Stimulated activated CD4-positive, alpha-beta T cell treated with anti-CD3 and anti-CD28 coated beads, Interleukin-1b, Interleukin-23, amount 100 ng/mL, for 1 hour (primary cell): Measurements from ENCODE around the gene PTPRB.

Source experiments
- DNase-seq, 2 donors: peaks; one replicate each; pipeline ENCODE4 v3.0.0-alpha.2; 2020; ENCODE audit warnings: low read depth in 2 of 2

PTPRB gene

DNA sequence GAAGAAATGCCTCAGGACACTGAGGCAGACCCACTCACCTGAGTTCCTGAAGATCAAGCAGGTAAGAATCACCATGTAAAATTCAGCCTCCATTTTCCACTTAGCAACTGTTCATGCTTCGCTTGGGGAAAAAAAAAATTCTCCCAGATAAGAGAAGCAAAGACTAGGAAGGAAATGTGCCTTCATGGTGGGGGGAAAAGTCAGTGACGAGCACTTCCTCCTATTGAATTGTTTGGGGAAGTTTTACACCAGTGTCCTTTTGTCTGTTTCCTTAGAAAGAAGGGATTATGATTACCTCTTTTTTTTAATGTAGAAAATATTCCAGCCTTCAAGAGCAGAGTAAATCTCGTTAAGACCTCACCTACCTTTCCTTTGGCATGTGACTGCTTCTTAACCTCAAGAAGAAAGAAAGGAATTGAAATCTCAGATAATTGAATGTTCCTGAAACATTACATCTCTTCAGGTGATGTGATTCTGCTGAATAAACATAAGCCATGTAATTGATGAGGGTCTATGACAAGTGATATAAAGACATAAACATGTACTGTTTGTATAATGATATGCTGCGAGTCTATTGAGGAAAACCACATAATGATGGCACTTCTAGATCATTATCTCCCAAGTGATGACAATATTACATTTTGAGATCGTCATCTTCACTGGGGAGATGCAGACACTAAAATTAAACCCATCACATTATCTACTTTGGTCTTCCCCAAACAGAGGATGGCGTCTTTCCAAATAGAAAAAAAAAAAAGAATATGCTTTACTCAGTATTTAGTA, at the start of gene PTPRB:
PTPRB (minus strand) TSS at position 127 of the 783 bp plus-strand sequence; CDS start at position 93, 34 bp downstream.
- DNase-seq, result no peak

DNA sequence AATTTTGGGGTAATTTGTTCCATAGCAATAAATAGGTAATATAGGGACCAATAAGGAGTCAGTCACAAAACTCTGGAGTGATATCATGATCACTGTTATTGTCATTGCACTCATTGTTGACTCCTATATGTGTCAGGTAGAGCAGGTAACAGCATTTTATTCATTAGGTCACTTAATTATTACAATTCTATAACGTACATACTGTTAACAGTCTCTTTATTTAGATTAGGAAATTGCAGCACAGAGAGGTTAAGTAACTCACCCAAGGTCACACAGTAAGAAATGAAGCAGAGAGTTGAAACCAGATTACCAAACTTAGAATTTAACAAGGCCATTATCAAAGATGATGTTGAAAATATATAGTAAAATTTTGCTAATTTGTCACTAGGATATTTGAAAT, 49.7 kb upstream of the PTPRB start:
- DNase-seq, result no peak

DNA sequence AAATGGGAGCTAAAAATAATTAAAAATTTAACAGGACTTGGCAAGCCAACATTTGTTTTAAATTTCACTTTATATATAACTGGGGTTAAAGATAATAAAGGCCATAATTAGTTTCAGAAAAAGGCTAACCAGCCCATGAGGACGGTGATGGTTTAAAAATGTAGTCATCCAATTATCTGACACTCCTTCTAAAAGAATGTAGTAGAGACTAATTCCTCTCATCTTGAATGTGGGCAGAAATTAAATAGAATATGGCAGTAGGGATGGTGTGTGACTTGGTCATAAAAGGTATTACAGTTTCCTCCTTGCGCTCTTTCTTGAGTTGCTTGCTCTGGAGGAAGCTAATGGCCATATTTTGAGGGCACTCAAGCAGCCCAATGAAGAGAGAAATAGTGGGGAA, 49.1 kb upstream of the PTPRB start:
- no peak for DNase-seq

DNA sequence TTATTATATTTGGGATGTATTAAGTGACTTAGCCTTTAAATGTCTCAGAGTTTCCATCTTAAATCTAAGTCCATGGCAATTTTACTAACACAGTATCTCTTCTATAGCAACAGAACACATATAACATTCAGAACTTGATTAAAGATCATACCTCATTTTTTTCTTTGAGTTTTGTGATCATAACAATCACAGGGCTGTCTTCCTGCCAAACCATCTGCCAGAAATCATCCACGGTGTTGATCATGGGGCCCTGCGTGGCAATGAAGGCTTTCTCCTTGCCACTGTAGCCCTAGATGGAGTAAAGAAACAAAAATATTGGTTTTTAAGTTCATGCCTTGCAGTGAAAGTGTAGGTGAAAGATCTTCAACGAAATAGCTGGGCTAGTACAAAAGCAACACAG, 46.7 kb upstream of the PTPRB start:
- no peak for DNase-seq

DNA sequence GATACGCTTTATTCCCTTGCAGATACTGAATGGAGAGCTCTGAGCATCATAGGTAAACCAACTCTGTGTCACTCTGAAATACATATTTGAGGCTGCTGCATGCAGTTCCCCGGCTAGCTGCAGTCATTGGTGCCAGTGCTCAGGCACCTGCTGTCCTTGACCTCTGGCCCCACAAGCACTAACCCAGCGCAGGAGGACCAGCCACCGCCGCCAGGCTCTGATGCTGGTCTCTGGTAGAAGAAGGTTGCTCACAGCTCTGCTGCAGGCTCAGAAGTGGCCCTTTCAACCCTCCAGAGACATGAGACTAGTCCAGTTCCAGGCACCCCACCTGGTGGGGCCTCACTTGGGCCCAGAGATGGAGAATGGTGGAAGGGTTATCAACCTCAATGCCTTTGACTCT, 34.5 kb upstream of the PTPRB start:
- no peak for DNase-seq

DNA sequence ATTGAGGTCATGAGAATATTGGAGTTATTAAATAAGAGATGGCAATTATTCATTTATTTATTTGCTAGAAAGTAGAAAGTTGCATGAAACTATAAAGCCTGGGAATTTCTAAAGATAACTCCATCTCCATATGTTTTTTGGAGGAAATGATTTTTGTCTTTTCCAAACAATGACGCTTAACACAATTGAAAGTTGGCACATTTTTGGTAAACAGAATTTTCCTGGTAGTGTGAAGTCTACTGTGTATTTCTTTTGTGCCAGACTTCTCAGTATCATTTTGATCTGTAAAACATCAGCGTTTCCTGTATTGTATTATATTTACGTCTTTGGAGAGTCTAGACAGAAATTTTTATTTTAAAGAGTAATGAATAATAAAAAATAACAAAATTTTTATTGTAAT, 33.7 kb upstream of the PTPRB start:
- no peak for DNase-seq

DNA sequence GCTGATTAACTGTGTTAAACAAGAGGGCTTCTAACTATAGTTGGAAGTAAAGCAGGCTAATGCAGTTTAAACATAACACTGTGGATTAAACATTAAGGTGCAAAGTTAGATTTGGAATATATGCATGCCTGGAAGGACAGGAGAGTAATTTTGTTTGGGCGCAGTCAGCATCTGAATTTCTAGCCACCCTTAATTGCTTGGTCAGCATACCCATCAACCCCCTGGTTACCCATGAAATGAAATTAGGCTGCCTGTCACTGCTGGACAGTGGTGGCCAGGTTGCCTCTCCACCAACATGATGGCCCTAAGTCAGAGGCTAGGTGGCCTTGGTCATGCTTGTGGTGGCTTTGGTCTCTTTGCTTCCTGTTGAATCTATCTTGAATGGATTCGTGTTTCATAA, 30.0 kb upstream of the PTPRB start:
- DNase-seq, result no peak

DNA sequence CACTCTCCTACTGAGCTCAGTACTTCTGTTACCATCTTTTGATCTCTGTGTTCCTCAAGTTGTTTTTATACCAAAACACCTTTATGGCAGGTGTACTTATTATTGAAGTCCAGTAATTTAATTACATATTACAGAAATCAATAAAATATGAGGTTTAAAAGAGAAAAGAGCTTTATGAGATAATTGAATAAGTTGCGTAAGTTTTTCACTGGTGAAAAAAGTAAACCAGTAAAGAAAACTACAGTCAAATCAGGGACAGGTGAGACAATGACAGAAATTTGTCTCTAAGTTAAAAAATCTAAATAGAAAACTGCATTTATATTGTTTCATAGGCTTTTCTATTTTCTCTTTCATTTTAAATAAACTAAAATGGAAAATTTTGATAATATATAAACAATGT, 29.1 kb upstream of the PTPRB start:
- no peak for DNase-seq

DNA sequence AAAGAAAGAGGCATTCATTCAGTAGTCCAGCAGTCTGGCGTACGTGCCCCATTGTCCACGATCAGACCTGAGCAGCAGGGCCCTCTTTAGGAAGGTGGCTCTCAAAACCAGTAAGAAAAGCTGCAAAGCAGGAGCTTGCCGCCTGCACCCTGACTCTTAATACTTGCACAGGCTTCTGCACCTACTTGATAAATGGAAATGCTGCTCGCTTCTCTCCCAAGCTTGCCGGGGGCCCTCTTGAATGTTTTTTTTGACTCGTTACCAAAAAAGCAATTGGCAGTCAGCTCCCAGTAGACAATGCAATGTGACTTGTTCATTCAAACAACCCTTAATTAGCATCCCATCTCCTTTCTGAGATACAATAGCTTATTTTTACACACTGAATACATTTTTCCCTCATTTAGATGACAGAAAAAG, 27.2 kb upstream of the PTPRB start:
- no peak for DNase-seq

DNA sequence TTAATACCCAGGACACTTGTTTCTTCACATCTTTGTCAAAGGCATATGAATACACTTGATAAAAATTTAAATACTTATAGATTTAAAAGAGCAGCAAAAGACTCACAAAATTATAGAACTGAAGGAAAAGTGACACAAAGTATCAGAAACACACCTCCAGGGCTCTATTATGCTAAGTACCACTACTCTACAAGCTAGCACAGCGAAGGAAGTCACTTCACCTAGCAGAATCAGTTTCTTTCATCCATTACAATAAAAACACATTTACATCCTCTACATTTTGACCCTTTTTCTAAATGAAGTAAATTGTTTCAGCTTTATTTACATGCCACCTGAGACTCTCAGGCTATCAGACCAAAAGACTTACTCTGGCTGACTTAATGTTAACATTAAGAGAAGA, 26.6 kb upstream of the PTPRB start:
- DNase-seq, result no peak

DNA sequence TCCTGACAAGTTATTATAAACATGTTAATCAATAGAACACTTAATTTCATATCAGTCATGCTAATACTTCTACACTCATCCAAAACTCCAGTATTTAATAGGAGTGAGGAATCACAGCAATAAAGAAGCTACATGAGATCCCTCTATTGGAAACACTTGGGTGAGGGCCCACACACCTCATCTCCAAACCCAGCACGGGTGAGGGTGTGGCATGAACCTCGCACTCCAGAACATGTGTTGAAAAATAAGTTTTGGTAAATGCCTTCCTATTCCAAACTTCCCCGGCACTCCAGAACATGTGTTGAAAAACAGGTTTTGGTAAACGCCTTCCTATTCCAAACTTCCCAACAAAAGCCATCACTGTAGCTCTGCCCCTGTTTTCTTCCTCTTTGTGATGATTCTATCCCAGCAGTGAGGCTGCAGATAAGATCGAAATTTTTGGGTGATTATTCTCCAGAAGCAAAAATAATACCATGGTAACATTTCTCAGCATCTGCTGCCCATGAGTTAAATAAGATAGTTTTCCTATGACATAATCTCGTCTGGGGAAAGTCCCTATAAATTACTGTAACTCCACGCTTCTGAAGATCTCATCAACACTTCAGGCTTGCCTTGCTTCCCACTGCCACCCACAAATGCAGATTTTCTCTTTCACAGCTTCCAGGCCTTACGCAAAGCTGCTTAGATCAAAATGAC, 24.4 kb upstream of the PTPRB start:
- no peak for DNase-seq

DNA sequence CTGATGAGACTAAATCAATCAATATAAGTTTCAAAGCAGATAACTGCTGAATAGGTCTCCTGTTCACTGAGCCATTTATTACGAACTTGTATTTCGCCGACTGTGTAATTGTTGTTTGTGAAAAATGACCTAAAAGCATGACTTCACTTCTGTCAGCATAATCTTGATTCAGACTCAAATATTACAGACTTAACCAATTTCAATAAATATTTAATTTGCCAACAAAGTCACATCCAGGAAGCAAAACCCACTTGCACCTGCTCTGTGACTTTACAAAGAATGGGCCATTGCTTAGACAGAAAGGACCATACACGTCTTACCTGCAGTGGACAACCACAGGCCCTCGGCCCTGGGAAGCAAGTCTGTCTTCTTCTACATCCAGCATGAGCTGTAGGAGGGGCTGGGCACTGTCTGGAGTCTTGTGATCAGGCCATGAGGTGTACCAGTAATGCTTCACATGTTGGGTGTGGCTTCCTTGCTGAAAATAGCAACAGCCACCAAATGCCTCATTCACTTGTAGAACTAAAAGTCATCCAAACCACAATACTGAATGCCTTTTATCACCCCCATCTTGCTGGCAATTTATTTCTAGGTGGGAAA, 23.5 kb upstream of the PTPRB start:
- no peak for DNase-seq

DNA sequence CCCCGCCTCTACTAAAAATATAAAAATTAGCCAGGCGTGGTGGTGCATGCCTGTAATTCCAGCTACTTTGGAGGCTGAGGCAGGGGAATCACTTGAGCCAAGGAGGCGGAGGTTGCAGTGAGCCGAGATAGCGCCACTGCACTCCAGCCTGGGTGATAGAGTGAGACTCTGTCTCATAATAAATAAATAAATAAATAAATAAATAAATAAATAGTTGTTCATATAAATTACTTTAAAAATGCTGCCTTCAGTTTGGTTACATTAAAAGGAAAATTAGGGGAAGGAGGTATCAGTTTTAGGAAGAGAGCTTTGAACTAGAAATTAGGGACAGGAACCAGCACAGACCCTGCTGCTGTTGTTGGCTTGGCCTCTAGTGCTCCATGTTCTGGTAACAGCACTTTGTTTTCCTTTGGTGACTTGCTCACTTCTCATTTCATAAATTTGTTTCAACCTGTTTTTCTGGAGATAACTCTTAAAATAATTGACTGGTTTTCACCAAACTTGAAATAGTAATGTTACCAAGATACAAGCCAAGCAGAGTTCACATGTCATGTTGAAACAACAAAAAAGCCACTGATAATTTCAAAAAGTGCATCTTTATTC, 22.9 kb upstream of the PTPRB start:
- DNase-seq, result no peak

DNA sequence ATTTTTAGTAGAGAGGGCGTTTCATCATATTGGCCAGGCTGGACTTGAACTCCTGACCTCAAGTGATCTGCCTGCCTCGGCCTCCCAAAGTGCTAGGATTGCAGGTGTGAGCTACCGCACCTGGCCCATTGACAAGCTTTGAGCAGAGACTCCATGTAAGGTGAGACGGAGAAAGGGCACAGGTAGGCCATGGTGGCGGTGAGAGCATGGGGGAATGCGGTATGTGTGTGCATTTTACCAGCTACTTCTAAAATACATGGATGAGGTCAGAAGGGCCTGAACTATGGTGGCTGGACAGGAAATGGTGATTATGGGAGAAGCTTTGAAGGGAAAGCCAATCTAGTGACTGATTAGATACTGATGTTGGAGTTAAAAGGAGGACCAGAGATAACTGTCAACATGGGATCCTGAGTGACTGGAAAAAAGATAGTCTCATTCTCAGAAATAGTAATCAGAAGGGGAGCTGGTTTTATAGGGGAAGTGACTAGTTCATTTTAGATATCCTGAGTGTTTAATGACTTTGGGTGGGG, 21.9 kb upstream of the PTPRB start:
- no peak for DNase-seq

DNA sequence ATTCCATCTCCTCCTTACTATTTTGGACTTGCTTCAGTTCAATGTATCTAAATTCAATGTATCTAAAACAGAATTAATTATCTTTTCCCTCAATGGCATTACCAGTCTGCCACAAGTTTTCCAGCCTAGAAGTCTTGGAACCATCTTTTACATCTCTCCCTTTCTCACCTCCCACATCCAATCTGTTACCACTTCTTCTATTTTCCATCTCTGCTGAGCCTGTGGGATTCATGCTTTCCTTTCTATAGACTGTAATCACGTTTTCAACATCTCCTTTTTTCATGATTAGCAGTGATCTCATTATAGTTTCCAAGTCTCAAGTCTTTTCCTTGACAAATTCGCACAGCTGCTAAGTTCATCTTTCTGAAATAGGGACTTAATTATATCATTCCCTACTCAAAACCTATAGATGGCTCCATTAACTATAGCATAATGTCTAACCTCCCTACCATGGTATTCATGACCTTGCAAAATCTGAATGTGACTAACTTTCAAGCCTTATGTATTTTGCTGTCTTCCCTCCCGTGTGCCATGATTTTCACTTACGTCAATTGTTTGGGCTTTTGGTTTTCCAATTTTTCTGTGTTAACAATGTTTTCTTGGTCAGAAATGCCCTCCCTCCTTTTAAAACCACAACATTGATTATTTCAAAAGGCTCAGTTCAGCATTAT, 20.5 kb upstream of the PTPRB start:
- DNase-seq, result no peak

DNA sequence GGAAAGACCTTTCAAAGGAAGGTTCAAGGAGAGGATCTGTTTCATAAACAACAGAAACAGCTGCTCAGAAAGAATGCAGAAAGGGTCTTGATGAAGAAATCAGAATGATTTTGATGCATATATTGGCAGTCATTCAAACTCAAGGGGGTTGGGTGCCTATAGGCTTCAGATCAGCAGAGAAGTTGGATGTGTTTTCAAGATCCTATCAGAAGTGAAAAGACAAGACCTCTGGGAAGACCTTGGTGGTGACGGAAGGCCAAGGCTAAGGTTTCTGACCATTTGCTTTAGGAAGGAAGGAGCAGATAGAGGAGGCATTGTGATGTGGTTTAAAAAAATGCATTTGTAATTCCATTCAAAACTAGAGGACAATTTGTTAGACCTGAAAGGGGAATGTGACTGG, 15.2 kb upstream of the PTPRB start:
- no peak for DNase-seq

DNA sequence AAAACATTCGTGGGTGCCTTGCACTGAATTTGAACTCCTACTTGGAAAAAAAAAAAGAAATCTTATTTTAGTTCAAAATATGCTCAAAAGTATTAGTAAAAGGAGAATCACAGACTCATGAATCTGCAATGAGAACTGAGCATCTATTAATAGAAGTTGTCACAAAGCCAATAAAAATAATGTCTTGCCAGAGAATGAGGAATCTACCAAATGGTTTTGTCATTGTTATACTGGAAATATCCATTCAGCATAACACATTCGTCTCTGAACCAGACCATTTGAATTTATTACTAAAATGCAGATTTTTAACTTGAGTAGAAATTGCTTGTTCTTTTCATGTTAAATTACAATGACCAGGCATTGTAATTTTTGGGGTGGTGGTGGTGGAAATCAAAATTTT, 11.6 kb upstream of the PTPRB start:
- DNase-seq, result no peak

DNA sequence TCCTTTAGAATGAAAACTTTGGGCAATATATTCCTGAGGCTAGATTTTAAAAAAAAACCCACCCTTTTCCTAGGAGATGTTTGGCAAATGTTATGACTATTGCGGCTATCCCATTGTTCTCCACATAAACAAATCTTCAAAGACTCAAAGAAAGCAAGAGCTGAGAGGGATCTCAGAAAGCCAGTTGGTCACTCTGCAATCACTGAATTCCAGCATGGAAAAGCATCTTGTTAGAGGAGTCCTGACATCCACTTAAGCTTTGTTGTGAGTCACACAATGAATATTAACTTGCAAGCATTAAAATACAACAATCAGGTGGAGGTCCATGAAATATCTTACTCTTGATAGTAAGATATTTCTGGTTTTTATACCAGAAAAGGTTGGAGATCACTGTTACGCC, 11.0 kb upstream of the PTPRB start:
- no peak for DNase-seq

DNA sequence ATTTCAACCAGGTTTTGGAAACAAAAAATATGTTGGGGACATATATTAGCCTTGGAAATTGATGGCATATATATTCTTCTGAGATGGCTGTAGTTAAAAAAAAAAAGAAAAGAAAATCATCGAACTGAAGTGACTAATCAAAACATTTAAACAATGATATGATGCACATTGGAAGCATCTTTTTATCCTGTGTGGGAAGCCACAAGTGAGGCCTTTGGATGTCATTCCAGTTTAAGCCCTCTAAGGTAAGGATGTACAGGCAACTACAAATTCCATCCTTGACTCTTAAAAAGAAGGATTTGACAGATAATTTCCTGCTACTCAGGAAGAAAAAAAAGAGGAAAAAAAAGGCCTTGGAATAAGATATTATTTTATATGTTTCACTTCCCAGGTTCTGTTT, 9.6 kb upstream of the PTPRB start:
- DNase-seq, result no peak

DNA sequence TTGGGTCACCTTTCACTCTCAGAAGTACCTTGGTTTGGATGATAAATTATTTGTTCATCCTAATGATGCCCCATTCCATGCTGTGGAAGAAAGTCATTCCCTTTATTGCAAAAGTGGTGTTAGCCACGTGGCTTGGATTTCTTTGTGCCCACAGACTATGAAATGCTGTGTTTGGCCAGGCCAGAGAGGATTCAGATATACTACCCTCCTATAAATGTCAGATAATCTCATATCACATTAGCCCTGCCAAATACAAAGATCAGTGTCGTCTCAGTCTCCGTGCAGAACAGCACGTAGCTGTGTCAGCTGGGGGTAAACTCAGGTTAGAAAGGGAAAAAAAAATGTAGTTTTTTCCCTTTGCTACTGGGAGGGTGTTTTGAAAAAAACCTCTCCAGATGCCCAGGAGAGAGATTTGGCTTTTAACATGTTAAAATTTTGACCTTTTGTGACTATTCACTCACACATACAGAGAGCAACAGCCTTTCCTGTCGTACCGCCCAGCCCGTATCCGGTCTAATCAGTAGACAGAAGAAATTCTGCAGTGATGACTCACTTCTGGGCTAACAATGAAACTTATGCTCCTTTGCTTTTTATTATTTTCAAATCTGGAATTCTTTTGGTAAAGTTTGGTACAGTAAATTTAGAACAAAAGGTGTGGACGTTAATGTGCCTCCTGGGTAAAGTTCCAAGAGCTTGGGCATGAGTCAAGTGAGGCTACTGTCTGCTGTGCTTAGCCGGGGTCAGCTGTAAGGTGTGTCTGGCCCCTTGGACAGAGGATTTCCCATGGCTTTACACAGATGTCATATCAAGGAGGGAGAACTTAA, 8.5 kb upstream of the PTPRB start:
- DNase-seq, result no peak

DNA sequence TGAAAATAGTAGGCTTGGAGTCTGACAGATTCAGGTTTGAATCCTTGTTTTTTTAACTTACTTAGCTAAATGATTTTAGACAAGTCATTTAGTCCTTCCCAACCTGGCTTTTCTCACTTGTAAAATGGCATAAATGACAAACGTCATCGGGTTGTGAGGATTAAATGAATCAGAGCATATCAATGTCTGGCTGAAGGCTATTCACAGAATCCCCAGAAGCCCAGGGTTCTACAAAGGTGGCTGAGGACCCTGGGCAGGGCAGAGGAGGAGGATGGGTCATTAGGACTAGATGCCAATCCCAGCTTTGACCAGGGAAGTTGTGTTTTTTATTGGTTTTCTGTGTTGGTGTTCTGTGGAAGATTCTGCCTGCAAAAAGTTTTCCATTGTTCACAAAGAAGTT, 7.6 kb upstream of the PTPRB start:
- no peak for DNase-seq
